Keratinocyte (primary cell): ENCODE results near the gene SCN2B. TPM values are rescaled to one million over a fixed set of nuclear protein-coding genes. Genes with fewer than 3 reads are reported as not detected.

Source experiments
- DNase-seq: peaks from one replicate; pipeline ENCODE4 v3.0.0-alpha.2; 2011; ENCODE audit warnings: low read depth, missing footprints, low spot score
- FAIRE-seq: peaks from 2 replicates; lab custom pipeline; 2011; peaks lifted over from hg19 to GRCh38; lab: Jason Lieb, UNC
- H2AFZ ChIP-seq: 2 replicates; pipeline ENCODE4 v1.6.0; 2012; ENCODE audit warnings: low read length, control low read depth, inconsistent platforms; ENCODE audit not compliant: control insufficient read depth
- H3K27ac ChIP-seq: 2 replicates; pipeline ENCODE4 v1.5.1; 2011; ENCODE audit warnings: low read length; ENCODE audit not compliant: control insufficient read depth, insufficient read depth
- H3K27me3 ChIP-seq: 3 replicates; pipeline ENCODE4 v1.6.0; 2011; ENCODE audit warnings: low read length; ENCODE audit not compliant: control insufficient read depth, insufficient read depth; ENCODE audit errors: extremely low read depth
- H3K36me3 ChIP-seq, 2 experiments: 2 replicates in 1 of 2; 3 replicates in 1 of 2; pipeline ENCODE4 v1.5.1; 2011; ENCODE audit warnings: low read length in 2 of 2, mild to moderate bottlenecking in 1 of 2; ENCODE audit not compliant: control insufficient read depth in 2 of 2, insufficient read depth in 2 of 2; ENCODE audit errors: extremely low read depth in 1 of 2
- H3K4me1 ChIP-seq: 3 replicates; pipeline ENCODE4 v1.5.1; 2011; ENCODE audit warnings: low read length; ENCODE audit not compliant: control insufficient read depth, insufficient read depth; ENCODE audit errors: extremely low read depth
- H3K4me2 ChIP-seq: 3 replicates; pipeline ENCODE4 v1.6.0; 2011; ENCODE audit warnings: low read depth, low read length; ENCODE audit not compliant: control insufficient read depth, insufficient read depth; ENCODE audit errors: extremely low read depth
- H3K4me3 ChIP-seq, 3 experiments: fragments of 200-600 bp in 1 of 3; sonication (generic) in 1 of 3; 2 replicates in 2 of 3; 3 replicates in 1 of 3; pipeline ENCODE4 v1.5.1; 2011 to 2016; ENCODE audit warnings: low read length in 3 of 3, mild to moderate bottlenecking in 3 of 3, control low read depth in 2 of 3, inconsistent platforms in 1 of 3, low read depth in 1 of 3, mixed read lengths in 1 of 3, mixed run types in 1 of 3, moderate library complexity in 1 of 3; ENCODE audit not compliant: control insufficient read depth in 2 of 3, insufficient read depth in 2 of 3; ENCODE audit errors: extremely low read depth in 1 of 3
- H3K79me2 ChIP-seq: 2 replicates; pipeline ENCODE4 v1.6.0; 2012; ENCODE audit warnings: low read length; ENCODE audit not compliant: control insufficient read depth, insufficient read depth
- H3K9ac ChIP-seq: 3 replicates; pipeline ENCODE4 v1.6.0; 2011; ENCODE audit warnings: low read length; ENCODE audit not compliant: control insufficient read depth, insufficient read depth; ENCODE audit errors: extremely low read depth
- H3K9me1 ChIP-seq: 3 replicates; pipeline ENCODE4 v1.6.0; 2011; ENCODE audit warnings: low read length; ENCODE audit not compliant: control insufficient read depth, insufficient read depth; ENCODE audit errors: extremely low read depth
- H3K9me3 ChIP-seq: 2 replicates; pipeline ENCODE4 v1.5.1; 2012; ENCODE audit warnings: low read depth, low read length; ENCODE audit not compliant: control insufficient read depth
- H4K20me1 ChIP-seq: 3 replicates; pipeline ENCODE4 v1.6.0; 2011; ENCODE audit warnings: low read length; ENCODE audit not compliant: control insufficient read depth, insufficient read depth; ENCODE audit errors: extremely low read depth
- EZH2 ChIP-seq: IDR thresholded peaks from one replicate; pipeline ENCODE4 v1.6.1; 2012; ENCODE audit warnings: inconsistent platforms, mild to moderate bottlenecking, low read length, moderate library complexity
- dilution Hi-C: fragments of 300-500 bp; cut with MboI; formaldehyde crosslinking; loops from one replicate; pipeline ENCODE4 v1.7.0; 2020; ENCODE audit warnings: low sequenced_read_pairs; ENCODE audit not compliant: extremely low pct_ligation_motif_present
- polyA plus RNA-seq, 5 experiments: library from polyadenylated mRNA; depleted of rRNA in 3 of 5; stranded (reverse) in 3 of 5; stranded (forward) in 1 of 5; unstranded in 1 of 5; fragments of >200 nt; gene quantifications; 1 replicate in 1 of 5; 2 replicates in 3 of 5; 3 replicates in 1 of 5; pipeline versions ENCODE4 v1.2.1 to v1.2.3, GENCODE V29; 2011 to 2012; ENCODE audit warnings: missing spikeins in 2 of 5, low read depth in 1 of 5, low replicate concordance in 1 of 5
- TF ChIP-seq, protein P1 (sequence below), 3 experiments: IDR thresholded peaks in 1 of 3; conservative IDR thresholded peaks in 1 of 3; optimal IDR thresholded peaks in 1 of 3; 2 replicates in 2 of 3; 3 replicates in 1 of 3; pipeline versions ENCODE3 to v1.5.1; 2011; ENCODE audit warnings: low read length in 3 of 3, mild to moderate bottlenecking in 3 of 3, moderate library complexity in 2 of 3, control low read depth in 1 of 3, inconsistent platforms in 1 of 3; ENCODE audit not compliant: insufficient read depth in 2 of 3; ENCODE audit errors: extremely low read depth in 1 of 3

The SCN2B gene
- polyA plus RNA-seq, 1 donor (not counting 4 experiments of a cell fraction or from before 2014, with no cell fraction given), result 0.56 TPM

GRCh38 chr11:118148856-118149255 lies 27.6 kb downstream of the SCN2B start:
- dilution Hi-C loops, result no loop called here
- no peak overlapping the region for H3K27ac ChIP-seq
- no peaks in the 10 kb centered on the region for H3K36me3 ChIP-seq
- peak overlapping the region; percentile 63 for H2AFZ ChIP-seq
- H4K20me1 ChIP-seq, result no peaks in the 10 kb centered on the region
- H3K9me3 ChIP-seq, result no peaks in the 10 kb centered on the region
- TF ChIP-seq, protein P1, sequence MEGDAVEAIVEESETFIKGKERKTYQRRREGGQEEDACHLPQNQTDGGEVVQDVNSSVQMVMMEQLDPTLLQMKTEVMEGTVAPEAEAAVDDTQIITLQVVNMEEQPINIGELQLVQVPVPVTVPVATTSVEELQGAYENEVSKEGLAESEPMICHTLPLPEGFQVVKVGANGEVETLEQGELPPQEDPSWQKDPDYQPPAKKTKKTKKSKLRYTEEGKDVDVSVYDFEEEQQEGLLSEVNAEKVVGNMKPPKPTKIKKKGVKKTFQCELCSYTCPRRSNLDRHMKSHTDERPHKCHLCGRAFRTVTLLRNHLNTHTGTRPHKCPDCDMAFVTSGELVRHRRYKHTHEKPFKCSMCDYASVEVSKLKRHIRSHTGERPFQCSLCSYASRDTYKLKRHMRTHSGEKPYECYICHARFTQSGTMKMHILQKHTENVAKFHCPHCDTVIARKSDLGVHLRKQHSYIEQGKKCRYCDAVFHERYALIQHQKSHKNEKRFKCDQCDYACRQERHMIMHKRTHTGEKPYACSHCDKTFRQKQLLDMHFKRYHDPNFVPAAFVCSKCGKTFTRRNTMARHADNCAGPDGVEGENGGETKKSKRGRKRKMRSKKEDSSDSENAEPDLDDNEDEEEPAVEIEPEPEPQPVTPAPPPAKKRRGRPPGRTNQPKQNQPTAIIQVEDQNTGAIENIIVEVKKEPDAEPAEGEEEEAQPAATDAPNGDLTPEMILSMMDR (optimal IDR thresholded peaks at IDR 0.05 in 1 of 3, IDR thresholded peaks at IDR 0.05 in 1 of 3, conservative IDR thresholded peaks at IDR 0.05 in 1 of 3; ENCODE audit: extremely low read depth in 1 of 3, insufficient read depth in 2 of 3, low read length in 3 of 3), result no peak
- no peak for TF ChIP-seq EZH2
- H3K4me3 ChIP-seq, result no peak overlapping the region
- H3K4me2 ChIP-seq, result no peak overlapping the region
- no peaks in the 10 kb centered on the region for H3K9me1 ChIP-seq
- no peaks in the 10 kb centered on the region for H3K79me2 ChIP-seq
- FAIRE-seq (peak; percentile 34), DNase-seq (no peak)
- H3K27me3 ChIP-seq, result no peaks in the 10 kb centered on the region
- peaks cover 23% of the 10 kb centered on the region for H3K4me1 ChIP-seq
- H3K9ac ChIP-seq, result no peak overlapping the region

DNA sequence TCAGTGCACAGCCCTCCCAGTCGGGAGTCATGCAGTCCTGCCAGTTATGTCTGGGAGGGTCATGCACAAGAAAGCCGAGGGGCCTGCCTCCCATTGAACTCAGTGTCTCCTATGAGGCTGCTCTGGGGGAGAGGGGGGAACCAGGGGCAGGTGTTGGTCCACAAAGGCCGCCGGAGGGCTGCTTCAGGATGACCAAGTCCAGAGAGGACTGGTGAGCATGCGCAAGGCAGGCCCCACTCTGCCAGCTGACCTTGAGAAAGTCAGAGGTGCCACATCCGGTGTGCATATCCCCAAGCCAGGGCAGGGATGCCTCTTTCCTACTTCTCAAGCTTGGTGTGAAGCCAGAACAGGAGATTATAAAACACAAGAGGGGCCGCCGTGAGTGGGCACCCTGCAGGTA lies 28.2 kb downstream of the SCN2B start:
- no peak overlapping the region for H3K9ac ChIP-seq
- DNase-seq (no peak), FAIRE-seq (no peak)
- no peak overlapping the region for H3K4me3 ChIP-seq
- H3K9me1 ChIP-seq, result no peaks in the 10 kb centered on the region
- H3K36me3 ChIP-seq, result no peaks in the 10 kb centered on the region
- dilution Hi-C loops, result no loop called here
- no peaks in the 10 kb centered on the region for H4K20me1 ChIP-seq
- TF ChIP-seq, protein P1 (optimal IDR thresholded peaks at IDR 0.05 in 1 of 3, IDR thresholded peaks at IDR 0.05 in 1 of 3, conservative IDR thresholded peaks at IDR 0.05 in 1 of 3; ENCODE audit: extremely low read depth in 1 of 3, insufficient read depth in 2 of 3, low read length in 3 of 3), result no peak
- no peak for TF ChIP-seq EZH2
- H3K27ac ChIP-seq, result no peak overlapping the region
- no peaks in the 10 kb centered on the region for H3K79me2 ChIP-seq
- no peaks in the 10 kb centered on the region for H3K27me3 ChIP-seq
- no peaks in the 10 kb centered on the region for H3K9me3 ChIP-seq
- H2AFZ ChIP-seq, result no peak overlapping the region
- H3K4me1 ChIP-seq, result peaks cover 23% of the 10 kb centered on the region
- H3K4me2 ChIP-seq, result no peak overlapping the region
